Esophagus squamous epithelium (tissue), 4 donors: ENCODE data around the gene GMCL2.

Experiments
- CTCF ChIP-seq, 6 experiments: fragments of 450-650 bp in 4 of 6; fragments of 200-600 bp in 2 of 6; sonication (generic) in 2 of 6; IDR thresholded peaks; one replicate each; pipeline ENCODE4 v1.5.1; 2016 to 2019; ENCODE audit warnings: antibody characterized with exemption in 6 of 6, mild to moderate bottlenecking in 4 of 6, moderate library complexity in 4 of 6
- POLR2A ChIP-seq, 4 donors: fragments of 450-650 bp; IDR thresholded peaks; one replicate each; pipeline ENCODE4 v1.6.1; 2017; ENCODE audit warnings: antibody characterized with exemption in 4 of 4, mild to moderate bottlenecking in 4 of 4, moderate library complexity in 3 of 4

- no peak for TF ChIP-seq CTCF (IDR thresholded peaks at IDR 0.05)
- no peak for TF ChIP-seq POLR2A (IDR thresholded peaks at IDR 0.05)
These were observed 12.6 kb upstream of the GMCL2 start for GRCh38 chr5:178199581-178200434.
